ENCODE measurements around the gene RPS15. TPM values are rescaled to one million over a fixed set of nuclear protein-coding genes. Genes with fewer than 3 reads are reported as not detected.

Gene RPS15
- total RNA-seq, 2 donors from 2014 or later = 1,055 to 1,445 TPM

DNA sequence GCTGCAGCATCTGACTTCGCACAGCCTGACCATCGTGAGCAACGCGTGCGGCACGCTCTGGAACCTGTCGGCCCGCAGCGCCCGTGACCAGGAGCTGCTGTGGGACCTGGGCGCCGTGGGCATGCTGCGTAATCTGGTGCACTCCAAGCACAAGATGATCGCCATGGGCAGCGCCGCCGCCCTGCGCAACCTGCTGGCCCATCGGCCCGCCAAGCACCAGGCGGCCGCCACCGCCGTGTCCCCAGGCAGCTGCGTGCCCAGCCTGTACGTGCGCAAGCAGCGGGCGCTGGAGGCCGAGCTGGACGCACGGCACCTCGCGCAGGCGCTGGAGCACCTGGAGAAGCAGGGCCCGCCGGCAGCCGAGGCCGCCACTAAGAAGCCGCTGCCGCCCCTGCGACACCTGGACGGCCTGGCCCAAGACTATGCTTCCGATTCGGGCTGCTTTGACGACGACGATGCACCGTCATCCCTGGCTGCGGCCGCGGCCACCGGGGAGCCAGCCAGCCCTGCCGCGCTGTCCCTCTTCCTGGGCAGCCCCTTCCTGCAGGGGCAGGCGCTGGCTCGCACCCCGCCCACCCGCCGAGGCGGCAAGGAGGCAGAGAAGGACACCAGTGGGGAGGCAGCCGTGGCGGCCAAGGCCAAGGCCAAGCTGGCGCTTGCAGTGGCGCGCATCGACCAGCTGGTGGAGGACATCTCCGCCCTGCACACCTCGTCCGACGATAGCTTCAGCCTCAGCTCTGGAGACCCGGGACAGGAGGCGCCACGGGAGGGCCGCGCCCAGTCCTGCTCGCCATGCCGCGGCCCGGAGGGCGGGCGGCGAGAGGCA, 27.2 kb downstream of the RPS15 start:
- Histone ChIP-seq H3K4me1 (peaks cover 24% of the 10 kb centered on the region), H3K36me3 (no peaks in the 10 kb centered on the region), H3K9me3 (no peaks in the 10 kb centered on the region), H3K9ac (ENCODE audit: low read depth in 2 of 2, low read length in 2 of 2) (no peak overlapping the region), H3K27me3 (peaks cover 52% of the 10 kb centered on the region), H3K27ac (no peak overlapping the region), H3K4me3 (no peak overlapping the region)
- intact Hi-C loops (cut with DNase I) = no loop called here
- DNase-seq = peak; percentile 63
- TF ChIP-seq, protein P1, sequence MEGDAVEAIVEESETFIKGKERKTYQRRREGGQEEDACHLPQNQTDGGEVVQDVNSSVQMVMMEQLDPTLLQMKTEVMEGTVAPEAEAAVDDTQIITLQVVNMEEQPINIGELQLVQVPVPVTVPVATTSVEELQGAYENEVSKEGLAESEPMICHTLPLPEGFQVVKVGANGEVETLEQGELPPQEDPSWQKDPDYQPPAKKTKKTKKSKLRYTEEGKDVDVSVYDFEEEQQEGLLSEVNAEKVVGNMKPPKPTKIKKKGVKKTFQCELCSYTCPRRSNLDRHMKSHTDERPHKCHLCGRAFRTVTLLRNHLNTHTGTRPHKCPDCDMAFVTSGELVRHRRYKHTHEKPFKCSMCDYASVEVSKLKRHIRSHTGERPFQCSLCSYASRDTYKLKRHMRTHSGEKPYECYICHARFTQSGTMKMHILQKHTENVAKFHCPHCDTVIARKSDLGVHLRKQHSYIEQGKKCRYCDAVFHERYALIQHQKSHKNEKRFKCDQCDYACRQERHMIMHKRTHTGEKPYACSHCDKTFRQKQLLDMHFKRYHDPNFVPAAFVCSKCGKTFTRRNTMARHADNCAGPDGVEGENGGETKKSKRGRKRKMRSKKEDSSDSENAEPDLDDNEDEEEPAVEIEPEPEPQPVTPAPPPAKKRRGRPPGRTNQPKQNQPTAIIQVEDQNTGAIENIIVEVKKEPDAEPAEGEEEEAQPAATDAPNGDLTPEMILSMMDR (IDR thresholded peaks at IDR 0.05) = peak; percentile 64

DNA sequence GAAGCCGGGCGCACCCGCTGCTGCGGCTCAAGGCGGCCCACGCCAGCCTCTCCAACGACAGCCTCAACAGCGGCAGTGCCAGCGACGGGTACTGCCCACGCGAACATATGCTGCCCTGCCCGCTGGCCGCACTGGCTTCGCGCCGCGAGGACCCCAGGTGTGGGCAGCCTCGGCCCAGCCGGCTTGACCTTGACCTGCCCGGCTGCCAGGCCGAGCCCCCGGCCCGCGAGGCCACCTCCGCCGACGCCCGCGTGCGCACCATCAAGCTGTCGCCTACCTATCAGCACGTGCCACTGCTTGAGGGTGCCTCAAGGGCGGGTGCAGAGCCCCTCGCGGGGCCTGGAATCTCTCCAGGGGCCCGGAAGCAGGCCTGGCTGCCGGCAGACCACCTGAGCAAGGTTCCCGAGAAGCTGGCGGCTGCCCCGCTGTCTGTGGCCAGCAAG, 27.8 kb downstream of the RPS15 start:
- H3K9ac ChIP-seq (ENCODE audit: low read depth in 2 of 2, low read length in 2 of 2) = no peak overlapping the region
- peaks cover 31% of the 10 kb centered on the region for H3K4me1 ChIP-seq
- H3K27me3 ChIP-seq = peaks cover 58% of the 10 kb centered on the region
- H3K9me3 ChIP-seq = no peaks in the 10 kb centered on the region
- H3K4me3 ChIP-seq = no peak overlapping the region
- TF ChIP-seq, protein P1 (IDR thresholded peaks at IDR 0.05) = no peak
- no peak overlapping the region for H3K27ac ChIP-seq
- H3K36me3 ChIP-seq = no peaks in the 10 kb centered on the region
- DNase-seq = no peak
- intact Hi-C loops (cut with DNase I) = no loop called here

GRCh38 chr19:1466461-1467214, 28.4 kb downstream of the RPS15 start:
- H3K9me3 ChIP-seq = no peaks in the 10 kb centered on the region
- TF ChIP-seq, protein P1 (IDR thresholded peaks at IDR 0.05) = no peak
- H3K4me3 ChIP-seq = no peak overlapping the region
- DNase-seq = no peak
- H3K27ac ChIP-seq = no peak overlapping the region
- peaks cover 64% of the 10 kb centered on the region for H3K27me3 ChIP-seq
- H3K4me1 ChIP-seq = peaks cover 37% of the 10 kb centered on the region
- no peaks in the 10 kb centered on the region for H3K36me3 ChIP-seq
- no peak overlapping the region for H3K9ac ChIP-seq (ENCODE audit: low read depth in 2 of 2, low read length in 2 of 2)
- intact Hi-C loops (cut with DNase I) = no loop called here

DNA sequence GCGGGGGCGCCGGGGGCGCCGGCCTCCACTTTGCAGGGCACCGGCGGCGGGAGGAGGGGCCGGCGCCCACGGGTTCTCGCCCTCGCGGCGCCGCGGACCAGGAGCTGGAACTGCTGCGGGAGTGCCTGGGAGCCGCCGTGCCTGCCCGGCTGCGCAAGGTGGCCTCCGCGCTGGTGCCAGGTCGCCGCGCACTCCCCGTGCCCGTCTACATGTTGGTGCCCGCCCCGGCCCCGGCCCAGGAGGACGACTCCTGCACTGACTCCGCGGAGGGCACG, 29.0 kb downstream of the RPS15 start:
- H3K36me3 ChIP-seq = no peaks in the 10 kb centered on the region
- no peak overlapping the region for H3K27ac ChIP-seq
- H3K4me3 ChIP-seq = no peak overlapping the region
- H3K9me3 ChIP-seq = no peaks in the 10 kb centered on the region
- no peak overlapping the region for H3K9ac ChIP-seq (ENCODE audit: low read depth in 2 of 2, low read length in 2 of 2)
- intact Hi-C loops (cut with DNase I) = no loop called here
- peaks cover 37% of the 10 kb centered on the region for H3K4me1 ChIP-seq
- DNase-seq = no peak
- peaks cover 69% of the 10 kb centered on the region for H3K27me3 ChIP-seq
- TF ChIP-seq, protein P1 (IDR thresholded peaks at IDR 0.05) = no peak

GRCh38 chr19:1467490-1468273, 29.5 kb downstream of the RPS15 start:
- intact Hi-C loops (cut with DNase I) = no loop called here
- no peaks in the 10 kb centered on the region for H3K9me3 ChIP-seq
- H3K27ac ChIP-seq = no peak overlapping the region
- peaks cover 37% of the 10 kb centered on the region for H3K4me1 ChIP-seq
- no peak overlapping the region for H3K9ac ChIP-seq (ENCODE audit: low read depth in 2 of 2, low read length in 2 of 2)
- peaks cover 74% of the 10 kb centered on the region for H3K27me3 ChIP-seq
- no peaks in the 10 kb centered on the region for H3K36me3 ChIP-seq
- no peak overlapping the region for H3K4me3 ChIP-seq
- TF ChIP-seq, protein P1 (IDR thresholded peaks at IDR 0.05) = no peak
- no peak for DNase-seq
